Activated B cell treated with CpG ODN at 0.5 μM for 24 hours (primary cell): ENCODE measurements around the gene BCL7C. TPM values are rescaled to one million over a fixed set of nuclear protein-coding genes. Genes with fewer than 3 reads are reported as not detected.
"Not testable (repeated sequence)": the region's sequence is repeated elsewhere in the genome, so short reads cannot be mapped to it uniquely, and the experiment has no call there.

Source experiments
- ATAC-seq: fragments of 200-7000 bp; cut with Tn5 transposase; one replicate; pipeline ENCODE4 v1.10.0; 2021; ENCODE audit warnings: low read depth, mild to moderate bottlenecking, moderate library complexity
- CTCF ChIA-PET: fragments of 350-600 bp; sonication (Branson Sonifier 250); formaldehyde crosslinking; loops from one replicate; lab custom pipeline; 2021; ENCODE audit warnings: antibody characterized with exemption; lab: Charles Lee
- POLR2A ChIA-PET: fragments of 350-600 bp; sonication (Branson Sonifier 250); formaldehyde crosslinking; loops from one replicate; lab custom pipeline; 2021; ENCODE audit warnings: antibody characterized with exemption; lab: Charles Lee
- DNase-seq: peaks from one replicate; pipeline ENCODE4 v3.0.0; 2022
- H3K27ac Mint-ChIP-seq: one replicate; pipeline ENCODE4 v1.8.0; 2020; ENCODE audit warnings: mixed read lengths
- H3K27me3 Mint-ChIP-seq: one replicate; pipeline ENCODE4 v1.8.0; 2021; ENCODE audit warnings: mixed read lengths
- H3K36me3 Mint-ChIP-seq: one replicate; pipeline ENCODE4 v1.8.0; 2021; ENCODE audit warnings: low read depth, mixed read lengths
- H3K4me1 Mint-ChIP-seq: one replicate; pipeline ENCODE4 v1.8.0; 2021; ENCODE audit warnings: mixed read lengths
- H3K4me3 Mint-ChIP-seq: one replicate; pipeline ENCODE4 v1.8.0; 2020; ENCODE audit warnings: mild to moderate bottlenecking, mixed read lengths
- H3K9me3 Mint-ChIP-seq: one replicate; pipeline ENCODE4 v1.8.0; 2020; ENCODE audit warnings: mixed read lengths
- intact Hi-C: fragments of 100-400 bp; cut with micrococcal nuclease; formaldehyde crosslinking; loops from one replicate; pipeline ENCODE4 v1.15.1; 2024
- total RNA-seq: library from RNA; stranded (reverse); gene quantifications from 2 replicates; pipeline ENCODE4 v1.2.3, GENCODE V29; 2022
- TF ChIP-seq, protein P1 (sequence below): fragments of 200-600 bp; IDR thresholded peaks from one replicate; pipeline ENCODE4 v1.8.0; 2022; ENCODE audit warnings: antibody characterized with exemption, mild to moderate bottlenecking

Gene BCL7C
- total RNA-seq, 1 donor from 2014 or later: 32.2 TPM

GRCh38 chr16:30867747-30868146 is 26.1 kb downstream of the BCL7C start:
- TF ChIP-seq, protein P1, sequence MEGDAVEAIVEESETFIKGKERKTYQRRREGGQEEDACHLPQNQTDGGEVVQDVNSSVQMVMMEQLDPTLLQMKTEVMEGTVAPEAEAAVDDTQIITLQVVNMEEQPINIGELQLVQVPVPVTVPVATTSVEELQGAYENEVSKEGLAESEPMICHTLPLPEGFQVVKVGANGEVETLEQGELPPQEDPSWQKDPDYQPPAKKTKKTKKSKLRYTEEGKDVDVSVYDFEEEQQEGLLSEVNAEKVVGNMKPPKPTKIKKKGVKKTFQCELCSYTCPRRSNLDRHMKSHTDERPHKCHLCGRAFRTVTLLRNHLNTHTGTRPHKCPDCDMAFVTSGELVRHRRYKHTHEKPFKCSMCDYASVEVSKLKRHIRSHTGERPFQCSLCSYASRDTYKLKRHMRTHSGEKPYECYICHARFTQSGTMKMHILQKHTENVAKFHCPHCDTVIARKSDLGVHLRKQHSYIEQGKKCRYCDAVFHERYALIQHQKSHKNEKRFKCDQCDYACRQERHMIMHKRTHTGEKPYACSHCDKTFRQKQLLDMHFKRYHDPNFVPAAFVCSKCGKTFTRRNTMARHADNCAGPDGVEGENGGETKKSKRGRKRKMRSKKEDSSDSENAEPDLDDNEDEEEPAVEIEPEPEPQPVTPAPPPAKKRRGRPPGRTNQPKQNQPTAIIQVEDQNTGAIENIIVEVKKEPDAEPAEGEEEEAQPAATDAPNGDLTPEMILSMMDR: no peak
- Mint-ChIP-seq H3K4me1 (peaks cover 11% of the 10 kb centered on the region), H3K36me3 (peaks cover 3% of the 10 kb centered on the region), H3K9me3 (no peaks in the 10 kb centered on the region), H3K27ac (no peak overlapping the region), H3K27me3 (no peaks in the 10 kb centered on the region), H3K4me3 (no peak overlapping the region)
- ATAC-seq: no peak
- POLR2A ChIA-PET: interaction anchor here (0.7 kb wide), 1 partner anchor 16 kb away, joined by 3 read pairs; no protein-coding TSS in a partner anchor
- CTCF ChIA-PET: interaction anchor here (1.8 to 4.5 kb wide), 2 partner anchors 23 to 34 kb away, joined by 5 to 18 read pairs; no protein-coding TSS in a partner anchor
- no peak for DNase-seq
- intact Hi-C loops: no loop called here

GRCh38 chr16:30866031-30866430 is 27.8 kb downstream of the BCL7C start:
- ATAC-seq (no peak), DNase-seq (no peak)
- Mint-ChIP-seq H3K4me3 (no peak overlapping the region), H3K27ac (no peak overlapping the region), H3K36me3 (no peaks in the 10 kb centered on the region), H3K27me3 (no peaks in the 10 kb centered on the region), H3K4me1 (peaks cover 6% of the 10 kb centered on the region), H3K9me3 (no peaks in the 10 kb centered on the region)
- intact Hi-C loops: no loop called here
- ChIA-PET CTCF (no interaction called here), POLR2A (interaction anchor here (0.7 kb wide), 1 partner anchor 592 kb away, joined by 3 read pairs; no protein-coding TSS in a partner anchor)
- TF ChIP-seq, protein P1: no peak

DNA sequence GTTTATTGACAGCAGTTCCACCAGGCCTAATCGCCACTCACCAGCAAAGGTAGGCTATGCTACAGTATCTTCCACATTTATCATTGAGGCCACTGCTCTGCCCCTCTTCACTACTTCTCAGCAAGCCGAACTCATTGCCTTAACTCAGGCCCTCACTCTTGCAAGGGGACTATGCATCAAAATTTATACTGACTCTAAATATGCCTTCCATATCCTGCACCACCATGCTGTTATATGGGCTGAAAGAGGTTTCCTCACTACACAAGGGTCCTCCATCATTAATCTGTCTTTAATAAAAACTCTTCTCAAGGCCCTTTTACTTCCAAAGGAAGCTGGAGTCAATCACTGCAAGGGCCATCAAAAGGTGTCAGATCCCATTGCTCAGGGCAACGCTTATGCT is 30.7 kb downstream of the BCL7C start:
- CTCF ChIA-PET, H3K27ac Mint-ChIP-seq, intact Hi-C loops, H3K4me3 Mint-ChIP-seq, ATAC-seq, H3K4me1 Mint-ChIP-seq, H3K27me3 Mint-ChIP-seq, DNase-seq, H3K36me3 Mint-ChIP-seq, H3K9me3 Mint-ChIP-seq: not testable (repeated sequence)
- POLR2A ChIA-PET: interaction anchor here (0.6 kb wide), 1 partner anchor 29 kb away, joined by 6 read pairs; no protein-coding TSS in a partner anchor

DNA sequence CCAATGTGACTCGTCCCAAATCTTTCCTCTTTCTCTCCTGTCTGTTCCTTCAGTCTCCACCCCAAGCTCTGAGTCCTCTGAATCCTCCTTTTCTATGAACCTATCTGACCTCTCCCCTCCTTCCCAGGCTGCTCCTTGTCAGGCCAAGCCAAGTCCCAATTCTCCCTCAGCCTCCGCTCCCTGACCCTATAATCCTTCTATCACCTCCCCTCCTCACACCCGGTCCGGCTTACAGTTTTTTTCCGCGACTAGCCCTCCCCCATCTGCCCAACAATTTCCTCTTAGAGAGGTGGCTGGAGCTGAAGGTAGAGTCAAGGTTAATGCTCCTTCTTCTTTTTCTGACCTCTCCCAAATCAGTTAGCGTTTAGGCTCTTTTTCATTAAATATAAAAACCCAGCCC is 33.1 kb downstream of the BCL7C start:
- CTCF ChIA-PET, H3K4me3 Mint-ChIP-seq, H3K27ac Mint-ChIP-seq, H3K4me1 Mint-ChIP-seq, intact Hi-C loops, H3K9me3 Mint-ChIP-seq, H3K36me3 Mint-ChIP-seq, POLR2A ChIA-PET, ATAC-seq, DNase-seq, H3K27me3 Mint-ChIP-seq: not testable (repeated sequence)

- no peak for ATAC-seq
- ChIA-PET CTCF (no interaction called here), POLR2A (no interaction called here)
- Mint-ChIP-seq H3K27ac (no peak overlapping the region), H3K4me3 (no peak overlapping the region), H3K27me3 (no peaks in the 10 kb centered on the region), H3K4me1 (no peaks in the 10 kb centered on the region), H3K9me3 (no peaks in the 10 kb centered on the region), H3K36me3 (no peaks in the 10 kb centered on the region)
- TF ChIP-seq, protein P1: no peak
- no peak for DNase-seq
- intact Hi-C loops: no loop called here
Observed at GRCh38 chr16:30858829-30859423, 35.0 kb downstream of the BCL7C start.

DNA sequence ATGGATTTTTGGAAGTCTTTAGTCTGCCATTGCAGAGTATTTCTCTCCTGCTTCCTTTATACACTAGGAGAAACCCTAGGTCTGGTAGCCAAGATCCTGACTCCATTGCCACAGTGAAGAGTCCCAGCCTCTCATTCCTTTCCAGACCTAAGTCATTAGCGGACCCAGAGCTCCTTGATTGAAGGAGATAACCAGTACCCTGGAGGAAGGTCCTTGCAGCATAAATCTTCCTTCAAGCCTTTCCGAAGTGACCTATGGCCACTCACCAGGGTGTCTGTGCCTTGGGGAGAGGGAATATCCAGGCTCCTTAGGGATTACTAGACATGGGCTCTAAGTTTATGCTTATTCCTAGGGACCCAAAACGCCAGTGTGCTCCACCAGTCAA is 35.8 kb downstream of the BCL7C start:
- Mint-ChIP-seq H3K4me1 (no peaks in the 10 kb centered on the region), H3K27ac (no peak overlapping the region), H3K36me3 (peaks cover 3% of the 10 kb centered on the region), H3K4me3 (no peak overlapping the region), H3K27me3 (no peaks in the 10 kb centered on the region), H3K9me3 (no peaks in the 10 kb centered on the region)
- ATAC-seq (no peak), DNase-seq (no peak)
- ChIA-PET POLR2A (interaction anchor here (0.6 kb wide), 3 partner anchors 14 to 792 kb away, joined by 3 to 12 read pairs (median 9); partner anchors contain the start of gene ALDOA), CTCF (no interaction called here)
- intact Hi-C loops: no loop called here
- TF ChIP-seq, protein P1: no peak
